Measurements from ENCODE around the gene TGFA.

TGFA gene

GRCh38 chr2:70580352-70580751 lies 26.7 kb upstream of the TGFA start:
- POLR2A ChIA-PET (ENCODE audit: low non-redundant PET) = no interaction called here
- CTCF ChIA-PET = no interaction called here
- no peak overlapping the region for H3K27ac ChIP-seq
- no peak for DNase-seq (ENCODE audit: low spot score)
- TF ChIP-seq CTCF (conservative IDR thresholded peaks at IDR 0.05; ENCODE audit: low read depth) = no peak

- CTCF ChIA-PET = no interaction called here
- no peak for DNase-seq (ENCODE audit: low spot score)
- POLR2A ChIA-PET (ENCODE audit: low non-redundant PET) = no interaction called here
- TF ChIP-seq CTCF (conservative IDR thresholded peaks at IDR 0.05; ENCODE audit: low read depth) = no peak
- H3K27ac ChIP-seq = no peak overlapping the region
These were observed 21.0 kb upstream of the TGFA start for GRCh38 chr2:70574618-70575017.

GRCh38 chr2:70574109-70574508 lies 20.5 kb upstream of the TGFA start:
- POLR2A ChIA-PET (ENCODE audit: low non-redundant PET) = no interaction called here
- TF ChIP-seq CTCF (conservative IDR thresholded peaks at IDR 0.05; ENCODE audit: low read depth) = no peak
- CTCF ChIA-PET = interaction anchor here (0.8 to 1.3 kb wide), 2 partner anchors 20 to 392 kb away, joined by 3 to 4 read pairs; partner anchors contain the start of gene TGFA
- no peak overlapping the region for H3K27ac ChIP-seq
- DNase-seq (ENCODE audit: low spot score) = no peak

- POLR2A ChIA-PET (ENCODE audit: low non-redundant PET) = interaction anchor here (1.0 kb wide), 1 partner anchor 10 kb away, joined by 3 read pairs; no protein-coding TSS in a partner anchor
- H3K27ac ChIP-seq = peak overlapping the region; percentile 84
- peak; percentile 97 for DNase-seq (ENCODE audit: low spot score)
- no peak for TF ChIP-seq CTCF (conservative IDR thresholded peaks at IDR 0.05; ENCODE audit: low read depth)
- CTCF ChIA-PET = interaction anchor here (1.0 to 1.5 kb wide), 2 partner anchors 17 to 241 kb away, joined by 3 to 6 read pairs; partner anchors contain the start of gene TGFA
These were observed 16.5 kb upstream of the TGFA start for GRCh38 chr2:70570041-70570661.

GRCh38 chr2:70569559-70569958 lies 15.9 kb upstream of the TGFA start:
- CTCF ChIA-PET = interaction anchor here (1.0 to 1.5 kb wide), 2 partner anchors 16 to 241 kb away, joined by 3 to 6 read pairs; partner anchors contain the start of gene TGFA
- peak; percentile 86 for DNase-seq (ENCODE audit: low spot score)
- POLR2A ChIA-PET (ENCODE audit: low non-redundant PET) = interaction anchor here (1.0 kb wide), 1 partner anchor 9 kb away, joined by 3 read pairs; no protein-coding TSS in a partner anchor
- peak overlapping the region; percentile 84 for H3K27ac ChIP-seq
- TF ChIP-seq CTCF (conservative IDR thresholded peaks at IDR 0.05; ENCODE audit: low read depth) = no peak

GRCh38 chr2:70566906-70567305 lies 13.3 kb upstream of the TGFA start:
- H3K27ac ChIP-seq = no peak overlapping the region
- DNase-seq (ENCODE audit: low spot score) = no peak
- ChIA-PET POLR2A (ENCODE audit: low non-redundant PET) (no interaction called here), CTCF (no interaction called here)
- TF ChIP-seq CTCF (conservative IDR thresholded peaks at IDR 0.05; ENCODE audit: low read depth) = no peak
